ENCODE measurements around the gene TMC1. TPM values are rescaled to one million over a fixed set of nuclear protein-coding genes. Genes with fewer than 3 reads are reported as not detected.

Gene TMC1
- total RNA-seq (2014; rRNA removed; shearing (Covaris generic)): 0.19 and 0.29 TPM in 2 replicates

DNA sequence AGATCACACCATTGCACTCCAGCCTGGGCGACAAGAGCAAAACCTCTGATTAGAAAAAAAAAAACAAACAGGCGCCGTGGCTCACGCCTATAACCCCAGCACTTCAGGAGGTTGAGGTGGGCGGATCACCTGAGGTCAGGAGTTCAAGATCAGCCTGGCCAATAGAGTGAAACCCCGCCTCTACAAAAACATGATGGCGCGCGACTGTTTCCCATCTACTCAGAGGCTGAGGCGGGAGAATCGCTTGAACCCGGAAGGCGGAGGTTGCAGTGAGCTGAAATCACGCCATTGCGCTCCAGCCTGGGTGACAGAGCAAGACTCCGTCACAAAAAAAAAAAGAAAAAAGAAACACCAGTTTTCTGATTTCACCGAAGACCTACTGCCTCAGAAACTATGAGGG is at the start of gene TMC1:
TMC1 (plus strand) TSS at position 193 of the 400 bp plus-strand sequence. CDS start 127,041 bp downstream, outside the sequence.

Other genes starting within 250 kb of the TMC1 start
- gene ZFAND5, start 156.4 kb upstream of the TMC1 start, total RNA-seq (2014; rRNA removed; shearing (Covaris generic)): 134 and 144 TPM in 2 replicates